AG04449 (cell line): ENCODE measurements around the gene LRRTM4.

Experiments used
- CTCF ChIA-PET: fragments of 350-600 bp; formaldehyde crosslinking; extraction: SDS; loops from one replicate; lab custom pipeline; 2021; ENCODE audit warnings: antibody characterized with exemption; lab: Yijun Ruan, JAX
- POLR2A ChIA-PET: fragments of 400-600, 350-600 bp; formaldehyde crosslinking; extraction: SDS; loops from one replicate; lab custom pipeline; 2020; ENCODE audit warnings: antibody characterized with exemption, inconsistent platforms; lab: Yijun Ruan, JAX
- DNase-seq: peaks from one replicate; pipeline ENCODE4 v3.0.0-alpha.2; 2010; ENCODE audit warnings: low read depth, low spot score
- H3K4me3 ChIP-seq: 2 replicates; pipeline ENCODE4 v1.5.1; 2011; ENCODE audit warnings: low read depth, mild to moderate bottlenecking, control low read depth, low read length
- TF ChIP-seq, protein P1 (sequence below): IDR thresholded peaks from one replicate; pipeline ENCODE4 v1.5.1; 2011; ENCODE audit warnings: mild to moderate bottlenecking, moderate library complexity, low read length, control low read depth, inconsistent platforms; ENCODE audit not compliant: insufficient read depth; ENCODE audit errors: missing control alignments

Gene LRRTM4

DNA sequence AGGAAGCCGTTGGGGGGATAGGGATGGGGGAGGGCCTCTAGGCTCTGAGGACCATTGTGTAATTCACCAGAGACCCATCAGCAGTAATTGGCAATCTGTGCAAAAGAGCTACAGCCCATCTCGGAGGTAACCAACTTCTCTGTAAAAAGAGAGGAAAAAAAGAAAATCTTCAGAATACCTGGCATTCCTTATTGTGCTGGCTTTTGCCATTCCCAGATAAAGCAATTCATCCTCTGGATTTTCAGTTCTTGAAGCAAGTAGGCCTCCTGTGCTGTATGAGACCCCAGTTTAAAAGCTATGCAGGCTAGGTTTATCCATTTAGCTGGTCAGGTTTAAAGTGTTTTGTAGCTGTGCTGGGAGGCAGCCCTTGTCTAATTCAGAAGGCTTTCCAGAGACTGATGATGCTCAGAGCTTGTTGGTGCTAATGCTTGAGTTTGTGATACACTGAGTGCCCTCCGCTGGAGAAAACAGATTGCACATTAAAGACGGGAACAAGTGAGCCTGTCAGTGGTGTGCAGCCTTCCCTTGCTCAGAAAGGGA is at the start of gene LRRTM4:
Gene LRRTM4, minus strand, starts transcription at position 446 of the 540 bp plus-strand sequence.
- TF ChIP-seq, protein P1, sequence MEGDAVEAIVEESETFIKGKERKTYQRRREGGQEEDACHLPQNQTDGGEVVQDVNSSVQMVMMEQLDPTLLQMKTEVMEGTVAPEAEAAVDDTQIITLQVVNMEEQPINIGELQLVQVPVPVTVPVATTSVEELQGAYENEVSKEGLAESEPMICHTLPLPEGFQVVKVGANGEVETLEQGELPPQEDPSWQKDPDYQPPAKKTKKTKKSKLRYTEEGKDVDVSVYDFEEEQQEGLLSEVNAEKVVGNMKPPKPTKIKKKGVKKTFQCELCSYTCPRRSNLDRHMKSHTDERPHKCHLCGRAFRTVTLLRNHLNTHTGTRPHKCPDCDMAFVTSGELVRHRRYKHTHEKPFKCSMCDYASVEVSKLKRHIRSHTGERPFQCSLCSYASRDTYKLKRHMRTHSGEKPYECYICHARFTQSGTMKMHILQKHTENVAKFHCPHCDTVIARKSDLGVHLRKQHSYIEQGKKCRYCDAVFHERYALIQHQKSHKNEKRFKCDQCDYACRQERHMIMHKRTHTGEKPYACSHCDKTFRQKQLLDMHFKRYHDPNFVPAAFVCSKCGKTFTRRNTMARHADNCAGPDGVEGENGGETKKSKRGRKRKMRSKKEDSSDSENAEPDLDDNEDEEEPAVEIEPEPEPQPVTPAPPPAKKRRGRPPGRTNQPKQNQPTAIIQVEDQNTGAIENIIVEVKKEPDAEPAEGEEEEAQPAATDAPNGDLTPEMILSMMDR: no peak
- no peak within 1 kb of the TSS for H3K4me3 ChIP-seq
- POLR2A ChIA-PET: no interaction called here
- DNase-seq: no peak
- CTCF ChIA-PET: no interaction called here

DNA sequence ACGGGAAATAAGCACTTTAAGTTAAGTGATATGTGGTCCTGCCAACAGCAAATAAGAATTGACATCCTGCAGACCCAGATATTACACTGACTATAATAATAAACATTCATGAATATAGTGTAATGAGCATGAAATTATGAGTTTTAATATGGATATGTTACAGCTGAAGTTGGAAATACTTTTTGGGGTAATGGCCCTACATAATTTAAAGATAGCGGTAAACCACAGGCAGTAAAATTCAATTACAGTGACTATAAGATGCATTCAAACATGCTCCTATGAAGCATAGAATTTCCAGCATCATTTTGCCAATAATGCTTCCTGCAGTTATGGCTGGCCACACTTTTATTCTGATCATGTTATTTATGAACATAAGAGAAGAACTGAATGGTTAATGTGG is 49.4 kb upstream of the LRRTM4 start:
- DNase-seq: no peak
- ChIA-PET POLR2A (no interaction called here), CTCF (no interaction called here)
- no peak overlapping the region for H3K4me3 ChIP-seq
- TF ChIP-seq, protein P1: no peak

DNA sequence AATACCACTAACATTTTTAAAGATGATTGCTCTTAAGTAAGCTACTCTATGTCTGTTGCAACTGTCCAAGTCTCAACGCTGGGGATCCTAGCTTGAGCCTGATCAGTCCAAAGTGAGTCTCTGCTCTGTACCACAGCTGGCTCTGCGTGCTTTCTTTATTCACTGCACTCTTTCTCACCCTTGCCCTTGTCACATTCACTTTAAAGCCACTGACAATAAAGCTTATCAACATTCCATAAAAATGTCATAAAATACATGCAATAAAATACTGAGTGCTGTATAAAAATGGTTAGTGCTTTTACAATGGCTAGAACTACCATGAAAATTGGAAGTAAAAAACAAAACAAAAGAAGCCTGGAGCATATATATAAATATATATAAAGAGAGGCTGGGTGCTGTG is 45.5 kb upstream of the LRRTM4 start:
- no peak for DNase-seq
- H3K4me3 ChIP-seq: no peak overlapping the region
- ChIA-PET CTCF (no interaction called here), POLR2A (no interaction called here)
- TF ChIP-seq, protein P1: no peak

DNA sequence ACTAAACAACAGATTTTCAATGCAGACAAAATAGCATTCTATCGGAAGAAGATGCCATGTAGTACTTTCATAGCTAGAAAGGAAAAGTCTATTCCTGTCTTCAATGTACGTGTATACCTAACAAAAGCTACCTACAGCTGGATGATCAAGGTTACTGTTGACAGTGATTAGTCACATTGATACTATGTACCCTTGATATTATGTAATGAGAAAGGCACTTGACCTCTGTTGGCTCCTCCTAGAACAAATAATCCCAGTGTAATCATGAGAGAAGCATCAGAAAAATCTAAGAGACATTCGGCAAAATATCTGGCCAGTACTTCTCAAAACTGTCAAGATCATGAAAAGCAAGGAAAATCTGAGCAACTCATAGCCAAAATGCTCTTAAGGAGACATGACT is 44.4 kb upstream of the LRRTM4 start:
- TF ChIP-seq, protein P1: no peak
- H3K4me3 ChIP-seq: no peak overlapping the region
- no peak for DNase-seq
- POLR2A ChIA-PET: no interaction called here
- CTCF ChIA-PET: no interaction called here

DNA sequence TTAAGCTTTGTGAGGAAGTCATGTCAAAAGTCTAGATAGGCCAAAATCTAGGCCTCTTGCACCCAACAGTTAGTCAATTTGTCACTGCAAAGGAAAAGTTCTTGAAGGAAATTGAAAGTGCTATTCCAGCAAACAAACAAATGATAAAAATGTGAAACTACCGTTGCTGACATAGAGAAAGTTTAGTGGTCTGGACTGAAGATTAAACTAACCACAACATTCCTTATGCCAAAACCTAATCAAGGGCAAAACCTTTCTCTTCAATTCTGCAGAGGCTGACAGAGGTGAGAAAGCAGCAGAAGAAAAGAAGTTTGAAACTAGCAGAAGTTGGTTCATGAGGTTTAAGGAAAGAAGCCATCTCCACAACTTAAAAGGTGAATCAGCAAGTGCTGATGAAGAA is 44.0 kb upstream of the LRRTM4 start:
- CTCF ChIA-PET: no interaction called here
- POLR2A ChIA-PET: no interaction called here
- no peak for DNase-seq
- no peak overlapping the region for H3K4me3 ChIP-seq
- TF ChIP-seq, protein P1: no peak

DNA sequence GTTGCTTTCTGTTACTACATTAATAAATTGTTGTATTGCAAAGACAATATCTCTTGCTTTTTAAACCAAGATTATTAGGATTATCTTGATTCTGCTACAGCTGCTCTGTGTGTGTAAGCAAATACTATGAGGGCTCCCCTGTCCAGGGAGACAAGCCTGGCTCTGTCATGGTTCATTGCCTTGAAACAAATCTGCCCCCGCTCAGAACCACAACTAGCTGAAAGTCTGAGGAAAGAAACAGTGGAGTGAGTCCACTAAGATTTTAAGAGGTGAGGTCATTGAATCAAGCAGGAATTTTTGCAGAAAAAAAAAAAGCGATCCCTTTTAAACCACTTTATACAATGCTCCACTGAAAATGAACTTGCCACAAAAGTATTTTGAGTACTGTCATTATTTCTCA is 30.8 kb upstream of the LRRTM4 start:
- TF ChIP-seq, protein P1: no peak
- no peak for DNase-seq
- H3K4me3 ChIP-seq: no peak overlapping the region
- ChIA-PET CTCF (no interaction called here), POLR2A (no interaction called here)
